GM12878 (cell line): ENCODE results near the gene GPR155. TPM values are rescaled to one million over a fixed set of nuclear protein-coding genes. Genes with fewer than 3 reads are reported as not detected.

Experiments
- ATAC-seq: fragments of 200-7000 bp; cut with Tn5 transposase; 3 replicates; pipeline ENCODE4 v1.9.1; 2020; ENCODE audit warnings: mild to moderate bottlenecking, moderate library complexity
- BruUV-seq: library from RNA; stranded (reverse); fragments of 400-500 nt; replicated peaks from 2 replicates; lab custom pipeline; 2021; lab: Mats Ljungman, UMichigan
- CTCF ChIA-PET: fragments of 300-600 bp; sonication (Branson Sonifier 250); formaldehyde crosslinking; extraction: SDS; loops from one replicate; lab custom pipeline; 2021; ENCODE audit warnings: inconsistent platforms; lab: Yijun Ruan, JAX
- POLR2A ChIA-PET: fragments of 350-600 bp; formaldehyde crosslinking; extraction: SDS; loops from one replicate; lab custom pipeline; 2021; ENCODE audit warnings: inconsistent platforms; lab: Charles Lee
- RAD21 ChIA-PET: fragments of 300-600 bp; sonication (Branson Sonifier 250); formaldehyde crosslinking; loops from one replicate; lab custom pipeline; 2023; ENCODE audit warnings: antibody characterized with exemption; ENCODE audit not compliant: unreplicated experiment; lab: Charles Lee
- SMC1A ChIA-PET: fragments of 300-600 bp; sonication (Branson Sonifier 250); formaldehyde crosslinking; loops from one replicate; lab custom pipeline; 2023; ENCODE audit not compliant: unreplicated experiment, uncharacterized antibody; lab: Charles Lee
- DNase-seq: peaks from one replicate; pipeline ENCODE4 v3.0.0-alpha.2; 2011; ENCODE audit warnings: low read depth, low spot score
- FAIRE-seq: peaks from 3 replicates; lab custom pipeline; 2011; peaks lifted over from hg19 to GRCh38; lab: Jason Lieb, UNC
- H2AFZ ChIP-seq: 2 replicates; pipeline ENCODE4 v1.6.0; 2011; ENCODE audit warnings: low read depth, low read length, control low read depth; ENCODE audit not compliant: control insufficient read depth
- H3K27ac ChIP-seq: 2 replicates; pipeline ENCODE4 v1.5.1; 2011; ENCODE audit warnings: control low read depth; ENCODE audit not compliant: control insufficient read depth, insufficient read depth
- H3K27me3 ChIP-seq, 2 experiments: replicated peaks in 1 of 2; 2 replicates each; pipeline versions ENCODE4 v1.6.0 to v1.6.1; 2011; ENCODE audit warnings: low read length in 1 of 2; ENCODE audit not compliant: control insufficient read depth in 2 of 2, insufficient read depth in 2 of 2
- H3K36me3 ChIP-seq, 2 experiments: 2 replicates each; pipeline ENCODE4 v1.5.1; 2011; ENCODE audit warnings: low read length in 1 of 2; ENCODE audit not compliant: control insufficient read depth in 2 of 2, insufficient read depth in 2 of 2
- H3K4me1 ChIP-seq: 2 replicates; pipeline ENCODE4 v1.6.1; 2011; ENCODE audit warnings: mild to moderate bottlenecking, low read length, moderate library complexity, mixed read lengths; ENCODE audit not compliant: control insufficient read depth, insufficient read depth
- H3K4me2 ChIP-seq: 2 replicates; pipeline ENCODE4 v1.6.0; 2011; ENCODE audit warnings: control low read depth; ENCODE audit not compliant: control insufficient read depth, insufficient read depth
- H3K4me3 ChIP-seq: fragments of 200-600 bp; sonication (generic); 2 replicates; pipeline ENCODE4 v1.5.1; 2016
- H3K79me2 ChIP-seq: 2 replicates; pipeline ENCODE4 v1.6.0; 2011; ENCODE audit warnings: low read length; ENCODE audit not compliant: control insufficient read depth, insufficient read depth
- H3K9ac ChIP-seq: 2 replicates; pipeline ENCODE4 v1.8.0; 2011; ENCODE audit warnings: low read length, control low read depth, mixed read lengths; ENCODE audit not compliant: control insufficient read depth, insufficient read depth
- H3K9me3 ChIP-seq: replicated peaks from 3 replicates; pipeline ENCODE4 v1.5.1; 2011; ENCODE audit warnings: mild to moderate bottlenecking, low read length; ENCODE audit not compliant: control insufficient read depth, insufficient read depth
- H4K20me1 ChIP-seq: 2 replicates; pipeline ENCODE4 v1.6.0; 2011; ENCODE audit not compliant: control insufficient read depth, insufficient read depth
- ATF2 ChIP-seq: IDR thresholded peaks from 2 replicates; pipeline ENCODE4 v1.6.1; 2012; ENCODE audit warnings: low read length, inconsistent platforms
- E2F4 ChIP-seq: IDR thresholded peaks from 2 replicates; pipeline ENCODE4 v1.6.1; 2012; ENCODE audit warnings: low read depth, low read length, improper control_type of control experiment
- ELK1 ChIP-seq: IDR thresholded peaks from 2 replicates; pipeline ENCODE4 v1.6.1; 2012; ENCODE audit warnings: low read depth, low read length, improper control_type of control experiment
- ESRRA ChIP-seq: IDR thresholded peaks from 2 replicates; pipeline ENCODE4 v1.6.1; 2012; ENCODE audit warnings: mild to moderate bottlenecking, low read length, improper control_type of control experiment
- IKZF1 ChIP-seq: fragments of 450-650 bp; conservative IDR thresholded peaks from 2 replicates; pipeline ENCODE4 v1.6.1; 2017; ENCODE audit warnings: antibody characterized with exemption, mild to moderate bottlenecking
- JUND ChIP-seq: IDR thresholded peaks from 2 replicates; pipeline ENCODE4 v1.6.1; 2012; ENCODE audit warnings: low read depth, mild to moderate bottlenecking, low read length, improper control_type of control experiment, moderate library complexity
- MEF2A ChIP-seq: IDR thresholded peaks from 2 replicates; pipeline ENCODE4 v1.6.1; 2011; ENCODE audit warnings: low read depth, mild to moderate bottlenecking, low read length, moderate library complexity; ENCODE audit not compliant: insufficient read depth
- PBX3 ChIP-seq: IDR thresholded peaks from 2 replicates; pipeline ENCODE4 v1.6.1; 2011; ENCODE audit warnings: mild to moderate bottlenecking, low read depth, low read length, moderate library complexity; ENCODE audit not compliant: insufficient replicate concordance
- POLR2AphosphoS5 ChIP-seq: IDR thresholded peaks from 2 replicates; pipeline ENCODE4 v1.6.1; 2011; ENCODE audit warnings: mild to moderate bottlenecking, low read length, inconsistent platforms
- TCF12 ChIP-seq: IDR thresholded peaks from 2 replicates; pipeline ENCODE4 v1.6.1; 2011; ENCODE audit warnings: low read depth, mild to moderate bottlenecking, low read length
- TCF3 ChIP-seq: IDR thresholded peaks from 2 replicates; pipeline ENCODE4 v1.6.1; 2012; ENCODE audit warnings: low read depth, mild to moderate bottlenecking, low read length, borderline replicate concordance; ENCODE audit not compliant: insufficient read depth
- WGBS: methylation state at CpG from one replicate; pipeline ENCODE4 v1.1.6; 2016; ENCODE audit warnings: low lambda C conversion rate; ENCODE audit not compliant: insufficient replicate concordance, insufficient coverage; ENCODE audit errors: missing lambda C conversion rate; 5-methylcytosine and 5-hydroxymethylcytosine counted together
- in situ Hi-C: fragments of 300-500 bp; cut with MboI; formaldehyde crosslinking; loops from 9 replicates; pipeline ENCODE4 v1.14.3; 2018; ENCODE audit warnings: mixed read lengths
- intact Hi-C: fragments of 100-400 bp; cut with micrococcal nuclease; formaldehyde crosslinking; loops from one replicate; pipeline ENCODE4 v1.14.2; 2022; ENCODE audit not compliant: unreplicated experiment
- polyA plus RNA-seq, 11 experiments: library from polyadenylated mRNA; depleted of rRNA in 4 of 11; unstranded in 6 of 11; stranded (reverse) in 5 of 11; fragments of >200 nt; fragmentation: Nextera tagmentation in 4 of 11; fragmentation: Illumina TruSeq in 1 of 11; extraction: Ambion mirVana in 4 of 11; extraction: Trizol in 1 of 11; gene quantifications; 1 replicate in 1 of 11; 2 replicates in 10 of 11; pipeline versions ENCODE4 v1.2.1 to v1.2.3, GENCODE V29; 2011 to 2016; ENCODE audit warnings: inconsistent platforms in 2 of 11, missing spikeins in 2 of 11, low read depth in 1 of 11
- total RNA-seq, 4 experiments: library from RNA; depleted of rRNA in 3 of 4; stranded (reverse); fragments of >200 nt in 3 of 4; fragmentation: Illumina TruSeq in 1 of 4; extraction: Trizol in 1 of 4; gene quantifications; 2 replicates each; pipeline versions ENCODE4 v1.2.1 to v1.2.3, GENCODE V29; 2013 to 2021

Gene GPR155
- total and polyA plus RNA-seq, 10 of the 15 experiments (the other 5 are each of a cell fraction or from before 2014, with no cell fraction given): 0.53 to 3.0 (median 1.5) TPM

- TF ChIP-seq MEF2A (peak; percentile 88), ELK1 (no peak), IKZF1 (no peak), ATF2 (no peak), TCF12 (no peak), POLR2AphosphoS5 (no peak), PBX3 (no peak)
- TF ChIP-seq, all 136 proteins: peak for 5
These were observed 36.6 kb downstream of the GPR155 start (continued) for GRCh38 chr2:174450021-174450816.

- H3K27ac ChIP-seq: no peak overlapping the region
- H3K4me1 ChIP-seq: peaks cover 9% of the 10 kb centered on the region; the same call in 1 of the 2 replicates
- ChIA-PET SMC1A (no interaction called here), CTCF (no interaction called here), RAD21 (no interaction called here), POLR2A (no interaction called here)
- no peaks in the 10 kb centered on the region for H3K79me2 ChIP-seq
- no TSS peak for BruUV-seq
- no peak overlapping the region for H3K4me3 ChIP-seq
- H2AFZ ChIP-seq: no peak overlapping the region
- ATAC-seq (no peak), DNase-seq (no peak), FAIRE-seq (peak; percentile 31)
- H3K27me3 ChIP-seq: no peaks in the 10 kb centered on the region
- no peak overlapping the region for H3K4me2 ChIP-seq
- no peaks in the 10 kb centered on the region for H4K20me1 ChIP-seq
- intact Hi-C loops: loop anchor here (10.0 kb wide), 1 partner anchor 1044 kb away; no protein-coding TSS in a partner anchor
- in situ Hi-C loops: no loop called here
- WGBS: 98% methylated on average over 2 of the region's 2 CpGs
- TF ChIP-seq ESRRA (no peak), JUND (no peak), TCF3 (no peak), E2F4 (no peak)
- no peaks in the 10 kb centered on the region; a peak in 1 of 4 replicates for H3K36me3 ChIP-seq
- H3K9ac ChIP-seq: no peak overlapping the region
- no peaks in the 10 kb centered on the region; the same call in 2 of the 3 replicates for H3K9me3 ChIP-seq
These were observed 37.8 kb downstream of the GPR155 start for GRCh38 chr2:174449033-174449432.
